GM21737 (cell line): ENCODE data around the gene DNAJC4.

Source experiments
- ATAC-seq: cut with Tn5 transposase; IDR thresholded peaks from one replicate; pipeline ENCODE4 v1.9.1; 2021; ENCODE audit warnings: mild to moderate bottlenecking, moderate library complexity; ENCODE audit not compliant: unreplicated experiment

The DNAJC4 gene

DNA sequence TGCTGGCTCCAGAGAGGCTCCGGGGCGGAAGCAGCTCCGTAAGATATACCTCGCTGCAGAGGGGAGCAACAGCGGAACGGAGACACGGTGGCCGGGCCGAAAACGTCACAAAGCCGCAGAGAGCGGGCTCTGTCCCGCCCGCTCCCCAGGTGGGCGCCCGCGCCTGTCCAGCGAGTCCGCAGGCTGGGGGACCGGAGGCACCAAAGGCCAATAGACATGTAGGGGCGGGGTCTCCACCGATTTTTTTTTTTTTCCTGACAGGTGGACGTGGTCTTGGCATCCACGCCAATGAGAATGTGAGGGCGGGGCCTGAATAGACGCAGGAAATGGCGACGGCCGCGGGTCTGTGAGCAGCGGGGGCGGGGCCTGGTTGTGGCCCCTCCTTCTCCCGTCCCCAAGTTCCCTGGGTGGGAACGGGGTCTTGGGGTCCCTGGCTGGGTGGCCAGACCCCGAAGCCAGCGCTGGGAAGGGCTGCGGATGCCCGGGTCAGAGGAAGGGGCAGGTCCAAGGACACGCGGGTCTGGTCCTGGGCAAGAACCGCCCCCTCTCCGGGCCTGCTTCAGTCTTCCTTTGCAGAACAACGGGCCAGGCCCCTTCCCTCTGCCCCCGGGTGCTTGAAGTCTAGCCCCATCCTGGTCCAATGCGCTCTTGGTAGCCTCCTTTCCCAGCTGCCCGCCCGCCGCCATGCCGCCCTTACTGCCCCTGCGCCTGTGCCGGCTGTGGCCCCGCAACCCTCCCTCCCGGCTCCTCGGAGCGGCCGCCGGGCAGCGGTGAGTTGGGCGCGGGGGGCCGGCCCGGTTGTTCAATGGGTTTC, at the start of gene DNAJC4:
TSS of gene DNAJC4 (plus strand) at position 378 of the 814 bp plus-strand sequence. CDS start at position 685, 307 bp downstream.
- ATAC-seq = peak; percentile 48

DNA sequence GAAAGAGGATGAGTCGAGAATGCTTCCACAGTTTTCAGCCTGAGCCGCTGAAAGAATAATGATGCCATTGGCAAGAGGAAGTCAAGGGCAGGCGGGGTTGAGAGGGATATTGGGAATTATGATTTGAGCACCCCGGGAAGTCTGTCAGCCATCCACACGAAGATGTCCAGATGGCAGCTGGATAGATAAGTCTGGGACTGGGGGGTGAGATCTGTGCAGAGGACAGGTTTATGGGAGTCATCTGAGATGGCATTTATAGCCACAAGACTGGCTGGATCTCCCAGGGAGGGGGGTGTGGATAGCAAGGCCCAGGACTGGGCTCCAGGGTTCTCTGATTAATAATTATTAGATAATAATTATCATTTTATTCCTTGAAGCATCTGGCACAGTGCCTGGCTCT, 49.5 kb upstream of the DNAJC4 start:
- ATAC-seq = no peak

- no peak for ATAC-seq
These were observed 48.6 kb upstream of the DNAJC4 start for GRCh38 chr11:64181506-64182411.

DNA sequence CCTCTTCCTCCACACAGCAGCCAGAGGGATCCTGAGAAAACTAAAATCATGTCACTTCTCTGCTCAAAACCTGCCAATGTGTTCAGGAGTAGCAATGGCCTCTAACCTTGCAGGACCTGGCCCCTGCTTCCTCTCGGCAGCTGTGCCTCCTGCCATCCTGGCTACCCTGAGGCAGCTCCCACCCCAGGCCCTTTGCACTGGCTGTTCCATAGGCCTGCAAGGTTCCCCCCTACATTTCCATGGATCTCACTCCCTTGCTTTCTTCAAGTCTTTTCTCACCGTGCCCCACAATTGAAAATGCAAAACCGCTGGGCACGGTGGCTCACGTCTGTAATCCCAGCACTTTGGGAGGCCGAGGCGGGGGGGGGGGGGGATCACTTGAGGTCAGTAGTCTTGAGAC, 46.5 kb upstream of the DNAJC4 start:
- no peak for ATAC-seq

DNA sequence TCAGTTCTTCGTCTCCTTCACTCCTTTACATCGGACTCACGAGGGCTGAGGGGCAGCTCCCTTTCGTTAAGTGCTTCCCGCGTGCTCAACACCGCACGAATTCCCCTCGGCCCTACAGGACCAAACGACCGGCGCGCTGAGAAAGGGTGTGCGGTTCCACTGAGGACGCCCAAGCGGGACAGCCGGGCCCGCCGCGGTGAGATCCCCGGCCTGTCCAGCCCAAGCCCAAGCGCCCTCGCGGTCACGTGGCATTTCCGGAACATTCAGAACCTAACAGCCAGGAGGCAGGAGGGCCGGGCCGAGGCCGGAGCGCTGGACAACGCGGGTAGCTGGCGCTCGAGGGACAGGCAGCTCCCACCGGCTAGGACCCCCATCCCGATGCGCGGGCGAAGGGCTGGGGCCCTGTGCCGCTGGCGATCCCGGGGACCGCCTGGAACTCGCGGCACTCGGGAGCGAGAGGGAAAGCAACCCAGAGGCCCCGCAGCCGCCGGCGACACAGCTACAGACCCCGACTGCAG, 45.1 kb upstream of the DNAJC4 start:
- peak; percentile 19 for ATAC-seq

GRCh38 chr11:64185693-64186491, 44.5 kb upstream of the DNAJC4 start, which contains the start of gene STIP1:
Gene STIP1 (plus strand): TSS chr11:64186171. CDS start chr11:64186262, 91 bp downstream.
- ATAC-seq = peak; percentile 86

- peak; percentile 1 for ATAC-seq
These were observed 43.7 kb upstream of the DNAJC4 start for GRCh38 chr11:64186492-64187165.

DNA sequence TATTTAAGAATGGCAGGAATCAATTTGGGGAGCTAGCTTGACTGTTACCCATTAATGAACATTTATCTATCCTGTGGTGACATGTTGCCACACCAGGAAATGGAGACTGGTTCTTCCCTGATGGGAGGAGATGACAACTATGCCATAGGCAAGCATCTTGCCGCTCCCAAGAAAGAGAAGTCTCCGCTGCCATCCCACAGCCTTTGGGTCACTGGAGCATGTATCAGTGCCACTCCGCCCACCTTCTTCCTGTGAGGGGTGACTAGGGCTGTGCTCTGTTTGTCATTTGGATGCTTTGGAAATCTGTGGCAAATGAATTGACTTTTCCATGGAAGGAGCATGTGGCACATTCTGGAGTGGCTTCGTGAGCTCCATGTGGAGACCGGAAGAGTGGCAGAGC, 37.9 kb upstream of the DNAJC4 start:
- ATAC-seq = no peak

GRCh38 chr11:64196626-64197025, 33.7 kb upstream of the DNAJC4 start:
- ATAC-seq = no peak

- ATAC-seq = no peak
These were observed 31.8 kb upstream of the DNAJC4 start for GRCh38 chr11:64198511-64198910.

GRCh38 chr11:64201543-64201942, 28.8 kb upstream of the DNAJC4 start:
- no peak for ATAC-seq

- no peak for ATAC-seq
These were observed 27.4 kb upstream of the DNAJC4 start for GRCh38 chr11:64202992-64203391.

DNA sequence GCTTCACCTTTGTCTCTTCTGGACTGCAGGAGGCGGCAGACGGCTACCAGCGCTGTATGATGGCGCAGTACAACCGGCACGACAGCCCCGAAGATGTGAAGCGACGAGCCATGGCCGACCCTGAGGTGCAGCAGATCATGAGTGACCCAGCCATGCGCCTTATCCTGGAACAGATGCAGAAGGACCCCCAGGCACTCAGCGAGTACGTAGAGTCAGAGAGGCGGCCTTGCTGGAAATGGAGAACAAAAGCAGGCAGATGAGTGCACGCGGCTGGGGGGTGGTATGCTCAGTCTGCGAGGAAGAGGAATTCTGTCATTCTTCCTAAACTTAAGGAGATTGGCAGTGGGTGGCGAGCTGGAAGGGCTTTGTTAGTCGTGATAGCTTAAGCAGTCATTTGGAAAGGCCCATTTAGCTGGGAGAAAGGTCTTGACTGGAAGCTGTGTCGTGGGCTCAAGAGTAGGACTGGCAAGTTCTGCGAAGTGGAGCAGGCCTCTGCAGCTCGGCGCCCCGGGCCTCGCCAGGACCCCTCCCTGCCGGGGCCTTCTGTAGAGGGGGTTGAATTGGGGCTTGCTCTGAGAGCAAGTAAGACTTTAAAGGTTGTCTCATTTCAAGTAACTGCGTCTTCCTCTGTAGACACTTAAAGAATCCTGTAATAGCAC, 26.8 kb upstream of the DNAJC4 start:
- ATAC-seq = no peak

GRCh38 chr11:64204080-64204440, 26.3 kb upstream of the DNAJC4 start:
- no peak for ATAC-seq

- no peak for ATAC-seq
These were observed 25.8 kb upstream of the DNAJC4 start for GRCh38 chr11:64204464-64204989.

DNA sequence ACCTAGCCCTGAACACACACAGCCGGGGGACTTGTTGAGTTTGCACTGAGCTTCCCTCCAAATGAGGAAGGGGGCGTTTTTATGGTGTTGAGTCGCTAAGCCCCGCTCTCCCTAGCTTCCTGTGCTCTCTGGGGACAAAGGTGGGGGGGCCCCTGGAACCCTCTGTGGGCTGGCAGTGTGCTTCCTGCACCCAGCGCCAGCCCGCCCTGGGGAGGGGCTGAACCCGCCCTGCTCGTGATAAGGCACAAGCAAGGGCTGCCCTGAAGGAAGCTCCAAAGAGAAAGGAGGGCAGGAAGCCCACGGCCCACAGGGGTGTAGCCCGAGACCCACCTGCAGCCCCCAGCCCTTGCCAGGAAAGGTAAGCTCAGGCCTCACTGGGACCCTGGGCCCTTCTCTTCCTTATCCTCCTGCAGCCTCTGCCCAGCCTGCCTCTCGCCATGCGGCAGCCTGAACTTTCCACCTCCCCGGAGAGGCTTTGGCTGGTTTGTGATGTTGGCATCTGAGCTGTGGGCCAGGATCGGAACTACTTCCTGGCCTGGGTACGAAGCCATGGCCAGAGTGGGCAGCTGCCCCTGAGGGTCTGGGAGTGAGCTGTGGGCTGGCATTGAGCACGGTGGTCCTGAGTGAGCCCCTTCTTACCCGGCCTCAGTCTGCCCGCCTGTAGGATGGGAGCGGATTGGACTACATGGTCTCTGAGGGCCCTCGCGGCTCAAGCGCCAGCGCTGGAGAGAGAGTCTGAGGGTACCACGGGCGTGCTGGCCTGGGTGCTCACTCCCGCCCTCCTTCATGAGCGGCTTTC, 23.7 kb upstream of the DNAJC4 start, which contains the start of gene FERMT3:
TSS of gene FERMT3 (plus strand) at position 265 of the 799 bp plus-strand sequence. CDS start 644 bp downstream, outside the sequence.
- ATAC-seq = no peak

DNA sequence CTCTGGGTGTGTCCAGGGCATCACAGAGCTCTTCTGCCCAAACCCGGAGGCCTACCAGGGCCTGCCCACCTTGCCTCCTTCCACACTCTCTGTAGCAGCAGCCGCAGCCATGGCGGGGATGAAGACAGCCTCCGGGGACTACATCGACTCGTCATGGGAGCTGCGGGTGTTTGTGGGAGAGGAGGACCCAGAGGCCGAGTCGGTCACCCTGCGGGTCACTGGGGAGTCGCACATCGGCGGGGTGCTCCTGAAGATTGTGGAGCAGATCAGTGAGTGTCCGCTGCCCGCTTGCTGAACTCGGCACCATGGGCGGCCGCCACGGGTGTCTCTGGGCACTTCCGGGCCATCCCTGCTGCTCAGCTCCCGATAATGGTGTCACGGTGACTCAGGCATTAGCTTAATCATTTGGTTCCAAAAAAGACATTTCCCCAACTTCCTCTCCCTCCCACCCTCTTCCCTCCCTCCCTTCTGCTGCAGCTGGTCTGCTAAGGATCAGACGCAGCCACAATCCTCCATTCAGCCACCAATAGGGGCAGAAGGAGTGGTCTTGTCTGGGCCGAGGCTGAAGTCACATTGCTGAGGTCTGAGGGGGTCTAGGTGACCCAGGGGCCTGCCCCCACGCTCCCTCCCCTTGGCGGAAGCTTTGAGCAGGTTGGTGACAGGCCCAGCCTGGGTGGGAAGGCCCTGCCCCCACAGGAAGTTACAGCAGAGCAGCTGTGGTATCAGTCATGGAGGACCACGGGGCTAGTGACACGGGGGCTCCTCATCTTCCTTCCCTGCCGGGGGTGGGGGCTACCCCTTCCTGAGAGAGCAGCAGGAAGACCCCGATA, 22.9 kb upstream of the DNAJC4 start:
- peak; percentile 53 for ATAC-seq
